A549 (cell line): ENCODE data around the gene SASH1.

Experiments used
- BHLHE40 ChIP-seq: IDR thresholded peaks from 2 replicates; pipeline ENCODE4 v1.6.1; 2012; ENCODE audit warnings: low read depth, low read length, inconsistent platforms
- CHD4 ChIP-seq: fragments of 200-600 bp; sonication (generic); IDR thresholded peaks from 2 replicates; pipeline ENCODE4 v1.6.1; 2016; ENCODE audit warnings: antibody characterized with exemption, mild to moderate bottlenecking, borderline replicate concordance
- CTCF ChIP-seq: fragments of >200 bp; sonication (Bioruptor Twin); formaldehyde crosslinking; IDR thresholded peaks from 3 replicates; pipeline ENCODE4 v1.5.1; 2016
- EP300 ChIP-seq, 2 experiments: fragments of >200 bp; sonication (Bioruptor Twin); formaldehyde crosslinking; IDR thresholded peaks; 2 replicates in 1 of 2; 3 replicates in 1 of 2; pipeline ENCODE4 v1.6.1; 2016 to 2017
- ESRRA ChIP-seq: fragments of 150-350 bp; IDR thresholded peaks from 2 replicates; pipeline ENCODE4 v1.6.1; 2014; ENCODE audit warnings: mild to moderate bottlenecking, low read length, borderline replicate concordance
- GATA3 ChIP-seq: IDR thresholded peaks from 2 replicates; pipeline ENCODE4 v1.6.1; 2012; ENCODE audit warnings: borderline replicate concordance
- HOXB13 ChIP-seq: fragments of 250-450 bp; sonication (Bioruptor Pico); IDR thresholded peaks from 2 replicates; pipeline ENCODE4 v1.5.0; 2020; ENCODE audit warnings: low read depth, mild to moderate bottlenecking, moderate library complexity
- JUN ChIP-seq, 2 experiments: fragments of >200 bp; sonication (Bioruptor Twin); formaldehyde crosslinking; IDR thresholded peaks; 2 replicates in 1 of 2; 3 replicates in 1 of 2; pipeline ENCODE4 v1.6.1; 2016 to 2017
- MAX ChIP-seq: IDR thresholded peaks from 2 replicates; pipeline ENCODE4 v1.6.1; 2012
- POLR2A ChIP-seq: IDR thresholded peaks from 2 replicates; pipeline ENCODE4 v1.6.1; 2012; ENCODE audit warnings: mild to moderate bottlenecking, low read length
- POLR2AphosphoS2 ChIP-seq: conservative IDR thresholded peaks from 2 replicates; pipeline ENCODE4 v1.6.1; 2012; ENCODE audit warnings: low read length, improper control_type of control experiment, inconsistent platforms
- RAD21 ChIP-seq, 2 experiments: fragments of >200 bp in 1 of 2; sonication (Bioruptor Twin) in 1 of 2; formaldehyde crosslinking in 1 of 2; IDR thresholded peaks in 1 of 2; conservative IDR thresholded peaks in 1 of 2; 2 replicates in 1 of 2; 3 replicates in 1 of 2; pipeline ENCODE4 v1.6.1; 2012 to 2018; ENCODE audit warnings: inconsistent platforms in 1 of 2
- RCOR1 ChIP-seq: fragments of 150-350 bp; IDR thresholded peaks from 2 replicates; pipeline ENCODE4 v1.6.1; 2014; ENCODE audit warnings: antibody characterized with exemption, low read length, low read depth
- REST ChIP-seq: fragments of 200-600 bp; sonication (generic); IDR thresholded peaks from 2 replicates; pipeline ENCODE4 v1.6.1; 2016; ENCODE audit warnings: antibody characterized with exemption, mild to moderate bottlenecking, moderate library complexity

GRCh38 chr6:148520109-148520841 is 177.6 kb downstream of the SASH1 start:
- TF ChIP-seq MAX (no peak), POLR2A (no peak), CTCF (no peak), RAD21 (conservative IDR thresholded peaks at IDR 0.05 in 1 of 2, IDR thresholded peaks at IDR 0.05 in 1 of 2) (no peak), POLR2AphosphoS2 (no peak), HOXB13 (CRISPR knock-in tag) (no peak), JUN (IDR thresholded peaks at IDR 0.05) (no peak), EP300 (IDR thresholded peaks at IDR 0.05) (no peak), CHD4 (no peak), ESRRA (no peak), BHLHE40 (no peak), REST (no peak), RCOR1 (no peak), GATA3 (no peak)
